Measurements from ENCODE around the gene STAT5A. TPM values are rescaled to one million over a fixed set of nuclear protein-coding genes. Genes with fewer than 3 reads are reported as not detected.

Gene STAT5A
- polyA plus RNA-seq, 1 donor from 2014 or later, result 0.28 TPM

- TF ChIP-seq EZH2 (IDR thresholded peaks at IDR 0.05; ENCODE audit: borderline replicate concordance, insufficient read depth, low read length, poor library complexity, severe bottlenecking) (no peak), SMC3 (conservative IDR thresholded peaks at IDR 0.05; ENCODE audit: poor library complexity) (no peak), TAF1 (IDR thresholded peaks at IDR 0.05; ENCODE audit: low read depth) (no peak), RAD21 (conservative IDR thresholded peaks at IDR 0.05) (no peak), EP300 (conservative IDR thresholded peaks at IDR 0.05; ENCODE audit: poor library complexity, severe bottlenecking) (no peak), POLR2AphosphoS5 (IDR thresholded peaks at IDR 0.05) (no peak), MXI1 (conservative IDR thresholded peaks at IDR 0.05; ENCODE audit: poor library complexity, severe bottlenecking) (no peak)
- no peak overlapping the region for H3K4me3 ChIP-seq (ENCODE audit: low read length)
- no peaks in the 10 kb centered on the region for H3K9me3 ChIP-seq (ENCODE audit: low read length)
- no peak overlapping the region for H3K9ac ChIP-seq (ENCODE audit: low read length)
- H4K20me1 ChIP-seq (ENCODE audit: insufficient read depth), result no peaks in the 10 kb centered on the region
- no peaks in the 10 kb centered on the region for H3F3A ChIP-seq (ENCODE audit: insufficient read depth, low read length, poor library complexity, severe bottlenecking)
- no peaks in the 10 kb centered on the region for H3K27me3 ChIP-seq (ENCODE audit: insufficient read depth, low read depth, low read length)
- H2AFZ ChIP-seq (ENCODE audit: low read depth, low read length), result no peak overlapping the region
- H3K79me2 ChIP-seq (replicated peaks; ENCODE audit: insufficient read depth, low read length), result peaks cover 42% of the 10 kb centered on the region
- H3K9me2 ChIP-seq (ENCODE audit: insufficient read depth, low read length), result no peaks in the 10 kb centered on the region
- no peaks in the 10 kb centered on the region for H3K36me3 ChIP-seq (ENCODE audit: insufficient read depth, low read length)
- H3K4me2 ChIP-seq (ENCODE audit: low read length), result no peak overlapping the region
- H3K27ac ChIP-seq (ENCODE audit: low read length), result no peak overlapping the region
Measured at GRCh38 chr17:42249681-42250446, 38.4 kb upstream of the STAT5A start.

GRCh38 chr17:42251115-42251514 lies 37.2 kb upstream of the STAT5A start:
- no peak overlapping the region for H3K27ac ChIP-seq (ENCODE audit: low read length)
- H3K27me3 ChIP-seq (ENCODE audit: insufficient read depth, low read depth, low read length), result no peaks in the 10 kb centered on the region
- H3K4me2 ChIP-seq (ENCODE audit: low read length), result no peak overlapping the region
- H3K9me2 ChIP-seq (ENCODE audit: insufficient read depth, low read length), result no peaks in the 10 kb centered on the region
- H3K79me2 ChIP-seq (replicated peaks; ENCODE audit: insufficient read depth, low read length), result peaks cover 47% of the 10 kb centered on the region
- H2AFZ ChIP-seq (ENCODE audit: low read depth, low read length), result no peak overlapping the region
- H3K36me3 ChIP-seq (ENCODE audit: insufficient read depth, low read length), result no peaks in the 10 kb centered on the region
- no peaks in the 10 kb centered on the region for H3K9me3 ChIP-seq (ENCODE audit: low read length)
- H3K9ac ChIP-seq (ENCODE audit: low read length), result no peak overlapping the region
- H3F3A ChIP-seq (ENCODE audit: insufficient read depth, low read length, poor library complexity, severe bottlenecking), result no peaks in the 10 kb centered on the region
- no peak overlapping the region for H3K4me3 ChIP-seq (ENCODE audit: low read length)
- H4K20me1 ChIP-seq (ENCODE audit: insufficient read depth), result no peaks in the 10 kb centered on the region
- TF ChIP-seq EP300 (conservative IDR thresholded peaks at IDR 0.05; ENCODE audit: poor library complexity, severe bottlenecking) (no peak), POLR2AphosphoS5 (IDR thresholded peaks at IDR 0.05) (no peak), CTCF (IDR thresholded peaks at IDR 0.05; ENCODE audit: poor library complexity, severe bottlenecking) (no peak), MXI1 (conservative IDR thresholded peaks at IDR 0.05; ENCODE audit: poor library complexity, severe bottlenecking) (no peak), SMC3 (conservative IDR thresholded peaks at IDR 0.05; ENCODE audit: poor library complexity) (no peak), EZH2 (IDR thresholded peaks at IDR 0.05; ENCODE audit: borderline replicate concordance, insufficient read depth, low read length, poor library complexity, severe bottlenecking) (no peak), RAD21 (conservative IDR thresholded peaks at IDR 0.05) (no peak)

GRCh38 chr17:42252597-42253550 lies 35.4 kb upstream of the STAT5A start:
- Histone ChIP-seq H3K79me2 (replicated peaks; ENCODE audit: insufficient read depth, low read length) (peaks cover 34% of the 10 kb centered on the region), H3K9me3 (ENCODE audit: low read length) (no peaks in the 10 kb centered on the region), H3K9me2 (ENCODE audit: insufficient read depth, low read length) (no peaks in the 10 kb centered on the region), H3K36me3 (ENCODE audit: insufficient read depth, low read length) (no peaks in the 10 kb centered on the region), H3K9ac (ENCODE audit: low read length) (no peak overlapping the region), H3K27me3 (ENCODE audit: insufficient read depth, low read depth, low read length) (no peaks in the 10 kb centered on the region), H4K20me1 (ENCODE audit: insufficient read depth) (no peaks in the 10 kb centered on the region), H3F3A (ENCODE audit: insufficient read depth, low read length, poor library complexity, severe bottlenecking) (no peaks in the 10 kb centered on the region), H3K4me2 (ENCODE audit: low read length) (no peak overlapping the region), H3K4me3 (ENCODE audit: low read length) (no peak overlapping the region), H3K27ac (ENCODE audit: low read length) (no peak overlapping the region), H2AFZ (ENCODE audit: low read depth, low read length) (no peak overlapping the region)
- TF ChIP-seq REST (IDR thresholded peaks at IDR 0.05; ENCODE audit: borderline replicate concordance) (no peak), MXI1 (conservative IDR thresholded peaks at IDR 0.05; ENCODE audit: poor library complexity, severe bottlenecking) (no peak), POLR2AphosphoS5 (IDR thresholded peaks at IDR 0.05) (no peak), EZH2 (IDR thresholded peaks at IDR 0.05; ENCODE audit: borderline replicate concordance, insufficient read depth, low read length, poor library complexity, severe bottlenecking) (no peak), RAD21 (conservative IDR thresholded peaks at IDR 0.05) (no peak), CTCF (IDR thresholded peaks at IDR 0.05; ENCODE audit: poor library complexity, severe bottlenecking) (no peak)
